HG03342 (cell line): ENCODE measurements around the gene PLD3.
A peak's percentile ranks its signal among the peaks of the same experiment; 100 is the strongest.

Experiments used
- ATAC-seq: cut with Tn5 transposase; IDR thresholded peaks from one replicate; pipeline ENCODE4 v1.9.1; 2021; ENCODE audit warnings: mild to moderate bottlenecking, moderate library complexity; ENCODE audit not compliant: unreplicated experiment

The PLD3 gene

GRCh38 chr19:40411958-40412499 lies 63.5 kb downstream of the PLD3 start:
- ATAC-seq, result no peak

- ATAC-seq, result no peak
These were observed 64.4 kb downstream of the PLD3 start for GRCh38 chr19:40412866-40413265.

GRCh38 chr19:40413291-40413845 lies 64.9 kb downstream of the PLD3 start, which contains the start of gene PRX:
Gene PRX (minus strand): TSS chr19:40413378. CDS start chr19:40407932, 5,446 bp downstream.
- ATAC-seq, result no peak

GRCh38 chr19:40414542-40415535 lies 66.3 kb downstream of the PLD3 start:
- ATAC-seq, result no peak

- ATAC-seq, result no peak
These were observed 67.3 kb downstream of the PLD3 start for GRCh38 chr19:40415768-40416167.

- ATAC-seq, result no peak
These were observed 68.6 kb downstream of the PLD3 start for GRCh38 chr19:40416918-40417642.

GRCh38 chr19:40417643-40417981 lies 69.1 kb downstream of the PLD3 start:
- no peak for ATAC-seq

- no peak for ATAC-seq
These were observed 69.5 kb downstream of the PLD3 start for GRCh38 chr19:40418040-40418439.

GRCh38 chr19:40419066-40419612 lies 70.6 kb downstream of the PLD3 start:
- no peak for ATAC-seq

GRCh38 chr19:40419780-40420179 lies 71.3 kb downstream of the PLD3 start:
- ATAC-seq, result no peak

- ATAC-seq, result no peak
These were observed 71.9 kb downstream of the PLD3 start for GRCh38 chr19:40420451-40420765.

GRCh38 chr19:40420766-40421765 lies 72.6 kb downstream of the PLD3 start:
- ATAC-seq, result no peak

- ATAC-seq, result no peak
These were observed 73.7 kb downstream of the PLD3 start for GRCh38 chr19:40421993-40422747.

GRCh38 chr19:40422748-40423566 lies 74.5 kb downstream of the PLD3 start:
- no peak for ATAC-seq

GRCh38 chr19:40423938-40424337 lies 75.4 kb downstream of the PLD3 start:
- no peak for ATAC-seq

GRCh38 chr19:40424637-40425449 lies 76.3 kb downstream of the PLD3 start:
- no peak for ATAC-seq

- ATAC-seq, result peak; percentile 80
These were observed 77.2 kb downstream of the PLD3 start, which contains the start of gene SERTAD1 for GRCh38 chr19:40425450-40426287. Gene SERTAD1 (minus strand): TSS chr19:40425992. CDS start chr19:40423546, 2,446 bp downstream.
